OCI-M2 (cell line): ENCODE results near the gene P3H3.

Experiments
- DNase-seq: peaks from one replicate; lab custom pipeline; 2025; ENCODE audit not compliant: unreplicated experiment; lab: John Stamatoyannopoulos, UW

The P3H3 gene

DNA sequence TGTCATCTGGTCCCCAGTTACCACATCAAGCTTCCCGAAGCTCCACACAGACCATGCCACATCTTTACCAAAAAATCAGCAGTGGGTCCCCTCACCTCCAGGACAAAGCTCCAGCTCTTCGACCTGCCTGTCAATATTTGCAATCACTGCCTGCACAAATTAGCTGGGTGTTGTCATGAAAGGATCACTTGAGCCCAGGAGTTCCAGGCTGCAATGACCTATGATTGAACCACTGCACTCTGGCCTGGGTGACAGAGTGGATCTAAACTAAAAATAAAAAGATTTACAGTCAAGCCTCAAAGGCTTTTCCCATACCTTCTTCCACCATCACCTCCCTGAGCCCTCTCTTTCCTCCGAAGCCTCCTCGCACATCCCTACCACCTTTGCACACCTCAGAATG, 31.6 kb upstream of the P3H3 start:
- no peak for DNase-seq

DNA sequence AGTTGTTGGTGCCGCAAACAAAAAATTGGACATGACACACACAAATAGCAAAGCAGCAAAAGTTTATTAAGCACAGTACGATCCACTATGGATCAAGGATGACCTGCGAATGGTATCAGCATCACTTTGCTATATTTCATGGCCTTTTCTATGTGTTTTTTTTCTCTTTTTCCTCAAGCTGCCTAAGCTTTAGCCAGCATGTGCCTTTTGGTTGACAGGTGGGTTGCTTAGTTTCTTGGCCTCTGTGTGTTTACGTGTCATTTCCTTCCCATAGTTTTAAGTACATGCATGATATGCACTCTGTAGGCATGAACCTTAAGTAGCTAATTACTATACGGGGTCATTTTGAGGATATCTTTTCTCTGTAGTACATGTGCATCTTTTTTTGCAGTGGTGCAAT, 29.1 kb upstream of the P3H3 start:
- no peak for DNase-seq

- DNase-seq = no peak
Observed at GRCh38 chr12:6807170-6807569, 21.0 kb upstream of the P3H3 start.

GRCh38 chr12:6809056-6809455, 19.2 kb upstream of the P3H3 start:
- DNase-seq = no peak

GRCh38 chr12:6810758-6811157, 17.4 kb upstream of the P3H3 start:
- DNase-seq = no peak

GRCh38 chr12:6813363-6813762, 14.8 kb upstream of the P3H3 start:
- no peak for DNase-seq

DNA sequence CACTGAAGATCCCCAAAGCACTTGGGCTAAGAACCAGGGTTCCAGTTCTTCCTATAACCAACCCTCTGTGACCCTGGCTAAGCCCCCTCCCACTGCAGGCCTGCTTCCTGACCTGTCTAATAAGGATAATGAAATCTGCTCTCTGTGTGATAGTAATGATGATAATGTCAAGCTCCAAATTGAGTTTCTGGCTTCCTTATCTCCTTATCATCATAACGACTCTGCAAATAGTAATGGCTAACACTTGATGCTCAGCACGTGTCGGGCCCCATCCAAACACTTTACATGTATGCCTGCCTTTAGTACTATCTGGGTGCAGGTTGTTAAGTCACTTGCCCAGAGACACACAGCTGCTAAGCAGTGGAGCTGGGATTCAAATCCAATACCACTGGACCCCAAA, 11.6 kb upstream of the P3H3 start:
- DNase-seq = no peak

DNA sequence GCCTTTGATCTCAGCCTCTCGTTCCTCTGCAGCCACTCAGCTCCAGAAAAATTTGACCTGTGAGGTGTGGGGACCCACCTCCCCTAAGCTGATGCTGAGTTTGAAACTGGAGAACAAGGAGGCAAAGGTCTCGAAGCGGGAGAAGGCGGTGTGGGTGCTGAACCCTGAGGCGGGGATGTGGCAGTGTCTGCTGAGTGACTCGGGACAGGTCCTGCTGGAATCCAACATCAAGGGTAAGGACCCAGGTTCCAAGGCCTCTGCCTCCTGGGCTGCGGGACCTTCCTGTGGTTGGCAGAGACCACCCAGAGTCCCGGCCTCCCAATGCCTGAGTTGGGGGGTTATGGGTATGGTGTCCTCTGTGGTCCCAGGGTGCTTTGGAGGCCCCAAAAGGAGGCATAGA, 11.1 kb upstream of the P3H3 start:
- DNase-seq = no peak

DNA sequence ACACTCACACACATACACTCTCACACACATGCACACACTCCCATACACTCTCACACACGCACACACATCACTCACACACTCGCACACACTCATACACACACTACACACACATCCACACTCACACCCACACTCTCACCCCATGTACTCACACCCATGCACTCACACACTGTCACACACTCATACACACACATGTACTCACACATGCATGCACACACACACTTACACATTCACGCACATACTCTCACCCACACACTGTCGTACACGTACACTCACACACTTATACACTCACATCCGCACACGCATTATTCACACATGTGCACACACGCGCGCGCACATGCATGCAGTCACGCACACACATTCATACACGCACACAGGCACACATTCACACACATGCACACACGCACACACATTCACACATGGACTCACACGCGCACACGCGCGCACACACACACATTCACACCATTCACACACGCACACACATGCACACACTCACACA, 10.5 kb upstream of the P3H3 start:
- no peak for DNase-seq

- no peak for DNase-seq
Observed at GRCh38 chr12:6818222-6818621, 10.0 kb upstream of the P3H3 start.

- DNase-seq = no peak
Observed at GRCh38 chr12:6818645-6819044, 9.6 kb upstream of the P3H3 start.

DNA sequence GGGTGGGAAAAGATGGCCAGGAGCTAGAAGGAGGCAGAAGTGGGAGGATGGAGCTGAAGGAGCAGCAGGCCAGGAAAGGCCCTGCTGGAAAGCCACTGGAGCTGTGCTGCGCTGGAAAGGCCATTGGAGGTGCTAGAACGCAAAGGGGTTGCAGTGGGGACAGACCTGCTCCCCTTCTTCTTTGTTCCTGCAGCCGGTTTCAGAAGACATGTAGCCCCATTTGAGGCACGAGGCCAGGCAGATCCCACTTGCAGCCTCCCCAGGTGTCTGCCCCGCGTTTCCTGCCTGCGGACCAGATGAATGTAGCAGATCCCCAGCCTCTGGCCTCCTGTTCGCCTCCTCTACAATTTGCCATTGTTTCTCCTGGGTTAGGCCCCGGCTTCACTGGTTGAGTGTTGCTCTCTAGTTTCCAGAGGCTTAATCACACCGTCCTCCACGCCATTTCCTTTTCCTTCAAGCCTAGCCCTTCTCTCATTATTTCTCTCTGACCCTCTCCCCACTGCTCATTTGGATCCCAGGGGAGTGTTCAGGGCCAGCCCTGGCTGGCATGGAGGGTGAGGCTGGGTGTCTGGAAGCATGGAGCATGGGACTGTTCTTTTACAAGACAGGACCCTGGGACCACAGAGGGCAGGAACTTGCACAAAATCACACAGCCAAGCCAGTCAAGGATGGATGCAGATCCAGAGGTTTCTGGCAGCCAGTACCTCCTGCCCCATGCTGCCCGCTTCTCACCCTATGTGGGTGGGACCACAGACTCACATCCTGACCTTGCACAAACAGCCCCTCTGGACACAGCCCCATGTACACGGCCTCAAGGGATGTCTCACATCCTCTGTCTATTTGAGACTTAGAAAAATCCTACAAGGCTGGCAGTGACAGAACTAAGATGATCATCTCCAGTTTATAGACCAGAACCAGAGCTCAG, 8.8 kb upstream of the P3H3 start:
- DNase-seq = no peak

DNA sequence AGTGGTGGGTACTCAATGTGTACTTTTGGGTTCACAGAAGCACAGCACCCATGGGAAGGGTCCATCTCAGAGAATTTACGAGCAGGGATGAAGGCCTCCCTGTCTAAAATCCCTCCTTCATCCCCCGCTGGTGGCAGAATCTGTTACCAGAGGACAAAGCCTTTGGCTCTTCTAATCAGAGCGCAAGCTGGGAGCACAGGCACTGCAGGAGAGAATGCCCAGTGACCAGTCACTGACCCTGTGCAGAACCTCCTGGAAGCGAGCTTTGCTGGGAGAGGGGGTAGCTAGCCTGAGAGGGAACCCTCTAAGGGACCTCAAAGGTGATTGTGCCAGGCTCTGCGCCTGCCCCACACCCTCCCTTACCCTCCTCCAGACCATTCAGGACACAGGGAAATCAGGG, 8.0 kb upstream of the P3H3 start:
- no peak for DNase-seq

DNA sequence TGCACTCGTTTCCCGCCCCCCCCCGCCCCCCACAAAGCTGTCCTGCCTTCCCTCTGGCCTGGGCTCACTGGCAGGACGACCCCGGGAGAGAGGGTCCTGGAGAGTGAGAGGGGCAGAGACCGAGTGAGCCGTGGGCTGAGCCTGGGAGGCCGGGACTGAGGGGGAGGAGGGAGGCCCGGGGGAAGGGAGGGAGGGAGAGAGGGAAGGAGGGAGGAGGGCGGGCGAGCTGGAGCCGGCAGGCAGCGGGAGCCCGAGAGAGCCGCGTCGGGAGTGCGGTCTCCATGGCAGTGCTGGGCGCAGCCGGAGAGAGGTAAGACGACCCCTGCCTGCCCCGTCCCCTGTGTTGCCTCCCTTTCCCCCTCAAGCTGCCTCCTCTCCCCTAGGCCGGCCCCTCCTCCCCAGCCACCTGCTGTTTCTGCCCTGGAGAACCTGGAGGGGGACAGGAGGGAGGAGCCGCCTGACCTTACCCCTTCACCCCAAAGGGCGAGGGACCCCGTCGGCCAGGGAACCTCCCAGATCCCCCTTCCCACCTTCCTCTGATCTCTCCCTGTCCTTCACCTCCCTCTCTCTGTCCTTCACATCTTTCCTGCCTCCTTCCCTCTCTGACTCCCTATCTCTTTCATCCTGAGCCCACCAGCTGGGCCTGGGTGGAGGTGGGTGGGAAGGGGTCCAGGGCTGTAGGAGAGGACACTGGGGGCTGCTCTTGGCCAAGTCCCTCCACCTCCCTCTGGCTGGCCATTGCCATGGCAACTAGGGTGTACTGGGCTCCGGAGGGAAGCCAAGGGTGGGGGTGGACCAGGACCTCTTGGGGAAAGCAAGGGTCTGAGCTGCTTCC, 6.4 kb upstream of the P3H3 start, which contains the start of gene GPR162:
GPR162 (plus strand) TSS at position 231 of the 835 bp plus-strand sequence. CDS start 2,078 bp downstream, outside the sequence.
- no peak for DNase-seq

DNA sequence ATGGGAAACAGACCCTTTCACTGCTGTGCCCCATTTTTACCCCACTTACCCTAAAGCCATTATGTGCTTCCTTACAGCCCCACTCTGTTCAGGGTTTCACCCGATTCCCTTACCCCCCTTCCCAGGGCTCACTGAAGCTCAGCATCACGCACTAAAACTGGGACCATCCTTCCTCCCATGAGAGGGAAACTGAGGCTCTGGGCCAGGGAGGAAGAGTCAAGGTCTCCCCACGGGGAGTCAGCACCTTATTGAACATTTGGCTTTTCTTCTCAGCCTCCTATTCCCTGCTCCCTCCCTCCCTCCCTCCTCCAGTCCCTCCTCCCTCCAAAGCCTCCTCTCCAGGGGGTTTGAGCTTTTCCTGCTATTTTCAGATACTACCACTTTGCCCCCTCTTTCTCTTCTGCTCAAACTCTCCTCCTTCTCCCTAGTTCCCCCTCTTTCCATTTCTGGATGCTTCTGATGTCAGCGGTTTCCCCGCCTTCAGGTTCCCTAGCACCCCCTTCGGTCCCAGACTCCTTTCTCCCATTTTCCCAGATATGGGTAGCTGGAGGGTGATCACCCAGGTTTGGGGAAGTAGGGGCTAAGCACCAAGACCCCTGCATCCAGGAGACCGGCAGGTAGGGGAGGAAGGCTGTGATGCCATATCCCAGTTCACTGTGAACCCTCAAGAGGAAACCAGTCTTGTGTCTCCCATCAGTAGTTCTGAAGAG, 5.6 kb upstream of the P3H3 start:
- no peak for DNase-seq

DNA sequence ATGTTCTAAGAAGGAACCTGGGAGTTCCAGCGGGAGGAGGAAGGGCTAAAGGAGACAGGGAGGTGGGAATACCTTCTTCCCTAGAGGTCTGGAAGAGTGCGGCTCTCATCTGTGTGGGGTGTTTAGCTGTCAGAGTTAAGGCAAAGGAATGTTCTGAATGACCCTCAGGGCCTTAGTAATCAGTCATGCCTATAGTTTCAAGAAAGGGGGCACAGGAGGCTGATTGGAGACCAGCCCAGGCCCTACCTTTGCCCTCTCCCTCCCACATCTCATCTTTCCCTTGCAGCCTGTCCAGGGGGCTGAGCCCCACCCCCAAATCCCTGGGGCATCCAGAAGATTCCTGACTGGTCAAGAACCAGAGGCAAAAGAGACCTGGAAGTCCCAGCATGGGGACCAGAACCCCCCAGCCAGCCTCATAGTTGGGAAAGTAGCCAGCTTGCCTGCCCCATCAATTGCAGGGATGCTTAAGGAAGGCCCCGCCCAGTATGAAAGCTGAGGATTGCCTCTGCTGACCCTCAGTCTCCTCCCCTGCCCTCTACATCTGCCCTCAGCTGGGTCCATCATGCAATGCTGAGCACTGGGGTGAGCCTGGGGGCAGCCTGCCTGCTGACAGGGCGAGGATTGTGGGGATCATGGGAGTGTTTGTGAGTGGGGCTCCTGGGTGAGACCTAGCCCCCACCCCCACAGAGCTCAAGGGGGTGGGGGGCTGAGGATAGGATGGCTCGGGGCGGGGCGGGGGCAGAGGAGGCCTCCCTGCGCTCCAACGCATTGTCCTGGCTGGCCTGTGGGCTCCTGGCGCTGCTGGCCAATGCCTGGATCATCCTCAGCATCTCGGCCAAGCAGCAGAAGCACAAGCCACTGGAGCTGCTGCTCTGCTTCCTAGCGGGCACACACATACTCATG, 4.8 kb upstream of the P3H3 start:
- no peak for DNase-seq

DNA sequence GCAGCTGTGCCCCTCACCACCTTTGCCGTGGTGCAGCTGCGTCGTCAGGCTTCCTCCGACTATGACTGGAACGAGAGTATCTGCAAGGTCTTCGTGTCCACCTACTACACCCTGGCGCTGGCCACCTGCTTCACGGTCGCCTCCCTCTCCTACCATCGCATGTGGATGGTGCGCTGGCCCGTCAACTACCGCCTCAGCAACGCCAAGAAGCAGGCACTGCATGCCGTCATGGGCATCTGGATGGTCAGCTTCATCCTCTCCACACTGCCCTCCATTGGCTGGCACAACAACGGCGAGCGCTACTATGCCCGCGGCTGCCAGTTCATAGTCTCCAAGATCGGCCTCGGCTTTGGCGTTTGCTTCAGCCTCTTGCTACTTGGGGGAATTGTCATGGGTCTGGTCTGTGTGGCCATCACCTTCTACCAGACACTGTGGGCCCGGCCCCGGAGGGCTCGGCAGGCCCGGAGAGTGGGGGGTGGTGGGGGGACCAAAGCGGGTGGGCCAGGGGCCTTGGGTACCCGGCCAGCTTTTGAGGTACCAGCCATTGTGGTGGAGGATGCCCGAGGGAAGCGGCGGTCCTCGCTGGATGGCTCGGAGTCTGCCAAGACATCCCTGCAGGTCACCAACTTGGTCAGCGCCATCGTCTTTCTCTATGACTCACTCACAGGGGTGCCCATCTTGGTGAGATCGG, 4.0 kb upstream of the P3H3 start:
- no peak for DNase-seq

DNA sequence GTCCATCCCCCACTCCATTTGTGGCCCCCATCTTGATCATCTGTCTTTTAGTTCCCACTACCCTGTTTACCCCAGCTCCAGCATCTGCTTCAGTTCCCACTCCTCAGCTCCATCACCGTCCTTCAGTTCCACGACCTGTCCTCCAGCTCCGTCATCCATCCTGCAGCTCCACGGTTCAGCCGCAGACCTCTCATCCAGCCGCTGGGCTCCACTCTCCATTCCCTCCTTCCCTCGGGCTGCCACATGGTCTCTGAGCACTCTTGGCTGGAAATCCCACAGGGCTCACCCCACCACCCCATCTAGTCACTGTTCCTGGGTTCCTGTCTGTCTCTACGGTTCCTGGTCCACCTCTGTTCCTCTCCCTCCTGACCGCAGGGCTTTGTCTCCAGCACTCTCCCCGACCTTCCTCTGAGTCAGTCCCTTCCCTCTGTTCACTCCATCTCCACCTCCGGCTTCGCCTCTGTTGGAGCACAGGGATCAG, 3.3 kb upstream of the P3H3 start:
- DNase-seq = no peak

- peak; percentile 33 for DNase-seq
Observed at GRCh38 chr12:6825398-6826124, 2.6 kb upstream of the P3H3 start.
